ENCODE data around the gene DYNC2H1. TPM values are rescaled to one million over a fixed set of nuclear protein-coding genes. Genes with fewer than 3 reads are reported as not detected.

The DYNC2H1 gene
- total RNA-seq, 1 donor from 2014 or later: 7.2 TPM

DNA sequence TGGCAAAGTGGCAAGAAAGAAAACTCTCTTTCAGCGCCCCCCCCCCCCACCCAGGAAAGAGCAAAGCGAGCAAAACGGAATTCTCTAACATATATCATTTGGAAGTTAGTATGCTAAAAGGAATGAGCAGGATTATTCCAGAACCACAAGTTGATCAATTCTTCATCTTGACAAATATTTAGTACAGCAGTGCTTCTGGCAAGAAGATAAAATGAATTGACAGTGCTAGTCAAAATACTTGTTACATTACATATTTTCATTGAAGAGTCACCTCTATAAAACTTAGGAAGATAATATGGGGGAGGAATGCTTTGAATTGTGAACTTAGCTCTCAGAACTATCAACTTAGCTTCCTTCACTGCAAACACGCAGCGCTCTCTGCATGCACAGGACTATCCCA, 377.4 kb downstream of the DYNC2H1 start:
- Mint-ChIP-seq H3K4me3 (ENCODE audit: unreplicated experiment) (no peak overlapping the region), H3K36me3 (ENCODE audit: low read depth) (no peaks in the 10 kb centered on the region), H3K4me1 (ENCODE audit: low read depth) (peaks cover 3% of the 10 kb centered on the region), H3K9me3 (ENCODE audit: low read depth) (no peaks in the 10 kb centered on the region), H3K27me3 (ENCODE audit: low read depth) (no peaks in the 10 kb centered on the region), H3K27ac (ENCODE audit: unreplicated experiment) (no peak overlapping the region)
- no peak for DNase-seq (ENCODE audit: low spot score)
- TF ChIP-seq, protein P1, sequence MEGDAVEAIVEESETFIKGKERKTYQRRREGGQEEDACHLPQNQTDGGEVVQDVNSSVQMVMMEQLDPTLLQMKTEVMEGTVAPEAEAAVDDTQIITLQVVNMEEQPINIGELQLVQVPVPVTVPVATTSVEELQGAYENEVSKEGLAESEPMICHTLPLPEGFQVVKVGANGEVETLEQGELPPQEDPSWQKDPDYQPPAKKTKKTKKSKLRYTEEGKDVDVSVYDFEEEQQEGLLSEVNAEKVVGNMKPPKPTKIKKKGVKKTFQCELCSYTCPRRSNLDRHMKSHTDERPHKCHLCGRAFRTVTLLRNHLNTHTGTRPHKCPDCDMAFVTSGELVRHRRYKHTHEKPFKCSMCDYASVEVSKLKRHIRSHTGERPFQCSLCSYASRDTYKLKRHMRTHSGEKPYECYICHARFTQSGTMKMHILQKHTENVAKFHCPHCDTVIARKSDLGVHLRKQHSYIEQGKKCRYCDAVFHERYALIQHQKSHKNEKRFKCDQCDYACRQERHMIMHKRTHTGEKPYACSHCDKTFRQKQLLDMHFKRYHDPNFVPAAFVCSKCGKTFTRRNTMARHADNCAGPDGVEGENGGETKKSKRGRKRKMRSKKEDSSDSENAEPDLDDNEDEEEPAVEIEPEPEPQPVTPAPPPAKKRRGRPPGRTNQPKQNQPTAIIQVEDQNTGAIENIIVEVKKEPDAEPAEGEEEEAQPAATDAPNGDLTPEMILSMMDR (IDR thresholded peaks at IDR 0.05): no peak

DNA sequence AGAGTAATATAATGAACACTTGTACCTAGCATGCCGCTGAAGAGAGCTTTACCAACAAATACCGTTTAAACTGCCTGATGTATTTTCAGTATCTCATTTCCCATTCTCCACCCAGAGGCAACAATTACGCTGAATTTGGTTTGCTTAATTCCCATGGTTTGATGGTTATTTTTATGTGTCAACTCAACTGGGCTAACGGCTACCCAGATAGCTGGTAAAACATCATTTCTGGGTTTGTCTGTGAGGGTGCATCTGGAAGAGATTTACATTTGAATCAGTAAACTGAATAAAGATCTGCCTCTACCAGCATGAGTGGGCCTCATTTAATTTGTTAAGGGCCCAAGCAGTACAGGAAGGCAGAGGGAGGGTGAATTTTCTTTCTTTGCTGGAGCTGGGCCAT, 377.9 kb downstream of the DYNC2H1 start:
- Mint-ChIP-seq H3K9me3 (ENCODE audit: low read depth) (no peaks in the 10 kb centered on the region), H3K4me1 (ENCODE audit: low read depth) (peaks cover 3% of the 10 kb centered on the region), H3K4me3 (ENCODE audit: unreplicated experiment) (no peak overlapping the region), H3K36me3 (ENCODE audit: low read depth) (no peaks in the 10 kb centered on the region), H3K27me3 (ENCODE audit: low read depth) (no peaks in the 10 kb centered on the region), H3K27ac (ENCODE audit: unreplicated experiment) (no peak overlapping the region)
- TF ChIP-seq, protein P1 (IDR thresholded peaks at IDR 0.05): no peak
- no peak for DNase-seq (ENCODE audit: low spot score)

DNA sequence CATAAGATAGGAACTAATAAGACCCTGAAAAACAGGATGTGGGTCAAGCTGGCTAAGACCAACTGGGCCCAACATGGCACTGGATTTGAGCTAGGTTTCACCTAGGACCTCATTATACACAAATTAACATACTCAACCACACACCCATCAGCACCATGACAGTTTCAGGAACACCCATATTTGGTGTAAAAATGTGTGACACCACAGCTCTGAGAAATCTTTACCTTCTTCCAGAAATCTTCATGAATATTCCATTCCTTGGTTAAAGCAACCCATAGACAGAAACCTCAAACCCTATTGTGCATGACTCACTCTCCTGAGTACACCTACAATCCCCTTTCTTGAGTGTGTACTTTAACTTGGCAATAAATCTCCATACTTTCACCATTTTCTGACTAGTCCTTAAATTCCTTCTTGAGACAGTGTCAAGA, 378.8 kb downstream of the DYNC2H1 start:
- Mint-ChIP-seq H3K4me1 (ENCODE audit: low read depth) (peaks cover 3% of the 10 kb centered on the region), H3K4me3 (ENCODE audit: unreplicated experiment) (no peak overlapping the region), H3K27ac (ENCODE audit: unreplicated experiment) (no peak overlapping the region), H3K9me3 (ENCODE audit: low read depth) (no peaks in the 10 kb centered on the region), H3K27me3 (ENCODE audit: low read depth) (no peaks in the 10 kb centered on the region), H3K36me3 (ENCODE audit: low read depth) (no peaks in the 10 kb centered on the region)
- TF ChIP-seq, protein P1 (IDR thresholded peaks at IDR 0.05): no peak
- DNase-seq (ENCODE audit: low spot score): no peak

DNA sequence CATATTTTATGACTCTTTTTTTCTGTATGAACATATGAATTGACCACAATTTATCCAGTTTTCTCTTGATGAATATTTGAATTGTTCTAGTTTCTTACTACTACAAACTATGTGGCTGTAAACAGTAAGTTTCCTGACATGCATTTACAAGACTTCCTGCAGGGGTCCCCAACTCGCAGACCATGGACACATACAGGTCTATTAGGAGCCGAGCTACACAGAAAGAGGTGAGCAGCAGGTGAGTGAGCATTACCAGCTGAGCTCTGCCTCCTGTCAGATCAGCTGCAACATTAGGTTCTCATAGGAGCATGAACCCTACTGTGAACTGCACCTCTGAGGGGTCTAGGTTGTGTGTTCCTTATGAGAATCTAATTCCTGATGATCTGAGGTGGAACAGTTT, 379.4 kb downstream of the DYNC2H1 start:
- Mint-ChIP-seq H3K27me3 (ENCODE audit: low read depth) (no peaks in the 10 kb centered on the region), H3K4me1 (ENCODE audit: low read depth) (peaks cover 3% of the 10 kb centered on the region), H3K36me3 (ENCODE audit: low read depth) (no peaks in the 10 kb centered on the region), H3K27ac (ENCODE audit: unreplicated experiment) (no peak overlapping the region), H3K4me3 (ENCODE audit: unreplicated experiment) (no peak overlapping the region), H3K9me3 (ENCODE audit: low read depth) (no peaks in the 10 kb centered on the region)
- DNase-seq (ENCODE audit: low spot score): no peak
- TF ChIP-seq, protein P1 (IDR thresholded peaks at IDR 0.05): no peak

DNA sequence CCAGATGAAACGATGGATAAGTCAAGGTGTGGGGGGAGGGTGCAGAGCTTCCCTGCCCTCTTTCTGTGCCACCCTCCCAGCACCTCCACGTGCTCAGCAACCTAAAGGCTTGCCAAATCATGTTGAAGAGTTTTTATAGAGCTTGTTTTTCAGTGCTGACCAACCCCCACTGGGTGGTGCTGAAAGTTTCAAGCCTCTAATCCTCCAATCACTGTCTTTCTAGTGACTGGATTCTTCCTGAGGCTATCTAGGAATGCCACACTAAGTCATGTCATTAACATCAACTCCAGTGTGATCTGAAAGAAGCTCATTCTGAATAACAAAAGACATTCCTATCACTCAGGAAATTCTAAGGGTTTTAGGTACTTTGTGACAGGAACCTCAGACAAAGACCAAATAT, 382.6 kb downstream of the DYNC2H1 start:
- H3K4me3 Mint-ChIP-seq (ENCODE audit: unreplicated experiment): no peak overlapping the region
- TF ChIP-seq, protein P1 (IDR thresholded peaks at IDR 0.05): no peak
- H3K36me3 Mint-ChIP-seq (ENCODE audit: low read depth): no peaks in the 10 kb centered on the region
- no peak for DNase-seq (ENCODE audit: low spot score)
- no peak overlapping the region for H3K27ac Mint-ChIP-seq (ENCODE audit: unreplicated experiment)
- H3K27me3 Mint-ChIP-seq (ENCODE audit: low read depth): no peaks in the 10 kb centered on the region
- no peaks in the 10 kb centered on the region for H3K9me3 Mint-ChIP-seq (ENCODE audit: low read depth)
- no peaks in the 10 kb centered on the region for H3K4me1 Mint-ChIP-seq (ENCODE audit: low read depth)
